Fibroblast of the conjunctiva (primary cell): ENCODE results near the gene PLA2G2E.

ENCODE experiments used
- DNase-seq: peaks from one replicate; pipeline ENCODE4 v3.0.0-alpha.2; 2010; ENCODE audit warnings: low read depth

Gene PLA2G2E, protein sequence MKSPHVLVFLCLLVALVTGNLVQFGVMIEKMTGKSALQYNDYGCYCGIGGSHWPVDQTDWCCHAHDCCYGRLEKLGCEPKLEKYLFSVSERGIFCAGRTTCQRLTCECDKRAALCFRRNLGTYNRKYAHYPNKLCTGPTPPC

DNA sequence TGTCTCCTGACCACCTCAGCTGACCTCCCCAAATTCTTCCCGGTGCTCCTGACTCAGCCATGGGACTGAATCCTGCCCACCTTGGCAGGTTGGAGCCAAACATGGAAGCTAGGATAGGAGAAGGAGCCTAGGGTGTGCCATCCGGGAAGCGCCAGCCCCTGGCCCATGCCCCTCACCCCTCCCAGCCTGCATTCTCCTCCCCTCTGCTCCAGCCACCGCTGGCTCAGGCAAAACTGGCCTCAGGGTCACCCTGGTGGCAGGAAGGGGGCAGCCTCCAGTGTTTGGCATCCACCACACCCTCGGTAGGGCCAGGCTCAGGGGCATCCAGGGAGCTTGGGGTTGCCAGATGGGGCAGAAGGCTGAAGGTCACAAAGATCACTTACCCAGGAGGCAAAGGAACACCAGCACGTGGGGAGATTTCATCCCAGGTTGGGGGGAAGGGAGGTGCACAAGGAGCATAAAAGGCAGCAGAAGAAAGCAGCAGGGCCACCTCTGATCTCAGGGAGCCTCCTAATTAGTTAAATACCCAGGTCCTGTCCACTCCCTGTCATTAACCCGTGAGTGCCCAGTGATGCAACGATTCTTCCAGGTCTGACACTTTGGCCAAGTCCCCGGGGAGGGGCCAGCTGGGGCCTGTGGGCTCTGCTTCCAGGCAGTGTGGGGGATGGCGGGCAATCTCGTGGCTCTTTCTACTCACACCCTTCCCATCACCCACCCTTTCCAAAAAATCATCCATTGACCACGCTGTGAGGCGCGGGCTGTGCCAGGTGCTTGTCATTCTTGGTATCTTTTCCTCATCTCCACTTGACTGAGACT, at the start of gene PLA2G2E:
TSS of gene PLA2G2E (minus strand) at position 481 of the 816 bp plus-strand sequence. CDS start at position 423, 58 bp downstream.
- DNase-seq = no peak

DNA sequence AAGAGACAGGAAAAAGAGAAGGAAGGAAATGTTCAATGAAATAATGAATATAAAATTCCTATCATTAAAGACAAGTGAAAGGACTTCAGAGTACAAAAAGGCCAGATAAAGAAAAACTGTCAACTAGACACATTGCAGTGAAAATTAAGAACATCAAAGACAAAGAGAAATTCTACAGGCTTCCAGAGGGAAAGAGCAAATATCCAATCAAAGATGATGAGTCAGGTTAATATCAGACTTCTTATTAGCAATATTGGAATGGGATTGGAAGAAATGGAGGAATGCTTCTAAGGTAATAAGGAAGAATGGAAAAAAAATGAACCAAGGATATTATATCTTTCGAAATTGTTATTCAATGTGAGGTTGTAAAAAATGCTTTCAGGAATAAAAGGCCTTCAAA, 48.2 kb upstream of the PLA2G2E start:
- no peak for DNase-seq

DNA sequence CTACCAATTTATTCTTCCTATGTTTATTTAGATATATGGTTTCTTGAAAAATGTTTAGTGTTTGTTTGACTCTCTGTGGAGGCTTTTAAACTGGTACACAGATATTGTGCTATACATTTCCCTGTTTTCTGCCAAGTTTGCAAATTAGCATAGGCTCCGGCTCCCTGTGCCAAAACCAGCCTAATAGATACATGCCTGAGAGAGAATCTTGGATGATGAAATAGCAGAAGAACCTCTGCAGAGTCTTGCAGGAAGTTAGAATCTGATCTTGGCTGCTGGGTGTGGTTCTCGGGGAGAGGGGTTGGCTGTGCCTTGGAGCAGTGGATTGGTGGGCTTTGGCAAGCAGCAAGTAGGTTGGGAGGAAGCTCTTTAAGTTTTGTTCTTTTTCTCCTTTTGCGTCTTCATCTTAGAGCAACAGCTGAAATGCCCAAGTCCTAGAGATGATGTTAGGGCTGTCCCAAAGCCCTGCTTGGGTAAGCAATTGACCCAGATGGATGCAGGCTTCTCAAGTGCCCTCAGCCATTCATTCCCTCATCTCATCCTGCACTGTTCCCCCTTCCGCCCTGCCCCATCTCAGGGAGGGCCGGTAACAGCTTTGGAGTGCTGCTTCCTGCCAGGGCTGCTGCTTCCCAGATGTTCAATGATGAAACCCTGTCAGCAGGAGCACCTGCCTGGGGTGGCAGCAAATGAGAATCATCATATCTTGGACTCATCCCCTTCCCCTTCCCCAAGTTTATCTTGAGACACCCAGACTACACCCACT, 46.7 kb upstream of the PLA2G2E start:
- peak; percentile 6 for DNase-seq

DNA sequence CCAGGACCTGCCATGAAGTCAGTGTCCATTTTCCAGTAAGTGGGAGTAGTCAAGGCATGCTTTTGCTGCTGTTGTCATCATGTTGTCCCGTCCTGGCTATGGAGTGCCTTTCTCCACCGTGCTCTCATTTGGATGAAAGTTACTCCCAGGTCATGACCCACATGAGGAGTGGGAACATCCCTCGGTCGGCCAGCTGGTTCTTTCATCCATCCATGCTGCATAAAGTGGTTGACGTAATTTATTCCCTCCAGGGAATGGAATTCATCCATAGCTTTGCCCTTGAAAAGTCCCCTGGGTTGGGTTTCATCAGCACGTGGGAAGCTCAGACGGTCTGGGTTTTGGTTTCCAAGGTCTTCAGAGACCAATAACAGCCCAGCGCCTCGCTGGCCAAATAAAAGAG, 44.4 kb upstream of the PLA2G2E start:
- no peak for DNase-seq

DNA sequence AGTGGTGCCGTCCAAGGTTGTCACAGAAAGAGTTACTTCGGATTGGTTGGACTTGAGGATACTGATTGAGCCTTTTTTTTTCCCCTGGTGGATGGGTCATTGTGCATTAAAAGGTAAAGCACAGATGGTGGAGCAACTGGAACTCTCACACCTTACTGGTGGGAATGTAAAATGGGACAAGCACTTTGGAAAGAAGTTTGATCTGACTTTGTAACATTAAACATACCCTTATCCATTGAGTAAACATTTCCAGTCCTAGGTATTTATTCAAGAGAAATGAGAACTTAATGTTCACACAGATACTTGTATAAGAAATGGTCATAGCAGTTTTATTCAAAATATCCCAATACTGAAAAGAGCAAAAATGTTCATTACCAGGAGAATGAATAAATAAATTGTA, 41.1 kb upstream of the PLA2G2E start:
- no peak for DNase-seq

DNA sequence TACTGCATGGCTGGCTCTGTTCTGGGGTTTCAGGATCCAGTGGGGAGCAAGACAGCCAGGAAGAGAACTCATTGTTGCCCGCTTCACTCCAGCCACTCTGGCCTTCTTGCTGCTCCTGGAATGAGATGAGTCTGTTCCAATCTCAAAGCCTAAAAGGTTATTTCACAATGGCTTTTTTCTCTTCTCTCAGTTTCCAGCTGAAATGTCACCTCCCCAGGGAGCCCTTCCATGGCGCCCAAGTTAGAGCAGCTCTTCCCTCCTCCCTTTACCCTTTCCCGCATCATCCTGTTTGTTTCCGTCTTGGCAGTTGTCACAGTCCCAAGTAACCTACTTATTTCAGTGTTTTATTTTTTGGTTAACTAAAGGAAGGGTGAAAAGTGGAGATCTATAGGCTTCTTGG, 40.2 kb upstream of the PLA2G2E start:
- no peak for DNase-seq

DNA sequence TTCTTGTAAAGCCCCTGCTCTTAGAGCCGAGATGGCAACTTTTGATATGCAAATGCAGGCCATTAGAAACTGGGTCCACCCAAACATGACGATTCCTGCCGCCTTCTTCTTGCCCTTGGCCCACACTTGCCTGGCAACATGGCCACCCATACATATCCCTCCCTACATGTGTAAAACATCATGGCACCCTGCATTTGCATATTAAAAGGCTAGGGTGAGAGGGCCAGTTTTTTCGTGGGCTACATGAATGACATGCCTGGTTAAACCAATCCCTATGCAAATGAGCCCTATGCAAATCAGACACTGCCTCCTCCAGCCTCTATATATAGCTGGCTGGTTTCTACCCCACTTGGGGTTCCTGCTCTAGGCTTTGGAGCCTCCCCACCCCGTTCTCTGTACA, 37.2 kb upstream of the PLA2G2E start:
- DNase-seq = no peak

DNA sequence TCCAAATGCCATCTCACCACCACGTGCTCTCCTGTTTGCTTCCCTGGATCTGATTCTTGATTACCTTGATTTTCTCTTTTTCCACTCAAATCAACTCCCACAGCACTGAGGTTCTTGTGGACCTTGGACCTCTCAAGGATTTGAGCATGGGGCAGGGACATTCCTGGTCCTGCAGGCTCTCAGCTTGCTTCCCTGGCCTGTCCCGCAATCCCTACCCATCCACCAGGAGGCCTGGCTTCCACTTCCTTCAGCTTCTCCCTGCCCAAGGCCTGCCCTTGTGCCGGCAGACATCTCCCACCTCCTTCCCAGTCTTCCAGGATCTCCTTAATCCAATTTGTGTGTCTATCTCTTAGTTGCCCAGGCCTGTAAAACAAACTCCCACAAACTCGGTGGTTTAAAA, 34.4 kb upstream of the PLA2G2E start:
- DNase-seq = no peak

DNA sequence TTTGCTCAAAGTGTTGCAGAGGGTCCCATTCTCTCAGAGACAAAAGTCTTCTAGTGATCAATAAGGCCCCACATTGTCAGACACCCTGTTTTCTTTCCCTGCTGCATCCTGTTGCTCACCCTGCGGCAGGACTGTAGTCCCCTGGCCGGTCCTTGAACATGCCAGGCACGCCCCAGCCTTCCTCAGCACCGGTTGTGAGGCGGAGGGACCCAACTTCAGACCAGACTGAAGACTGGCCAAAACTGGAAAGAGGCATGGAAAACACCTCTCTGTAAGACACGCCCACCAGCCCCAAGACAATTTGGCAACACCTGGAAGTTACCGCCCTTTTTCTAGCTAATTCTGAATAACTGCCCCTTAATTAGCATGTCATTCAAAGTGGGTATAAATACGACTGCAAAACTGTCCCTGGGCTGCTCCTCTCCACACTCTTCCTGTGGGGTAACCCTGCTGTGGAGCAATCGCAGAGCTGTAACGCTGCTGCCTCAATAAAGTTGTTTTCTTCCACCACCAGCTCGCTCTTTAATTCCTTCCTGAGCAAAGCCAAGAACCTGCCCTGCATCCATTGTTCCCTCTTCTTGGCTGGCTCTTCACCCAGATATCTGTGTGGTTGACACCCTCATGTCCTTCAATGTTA, 32.2 kb upstream of the PLA2G2E start:
- DNase-seq = no peak

DNA sequence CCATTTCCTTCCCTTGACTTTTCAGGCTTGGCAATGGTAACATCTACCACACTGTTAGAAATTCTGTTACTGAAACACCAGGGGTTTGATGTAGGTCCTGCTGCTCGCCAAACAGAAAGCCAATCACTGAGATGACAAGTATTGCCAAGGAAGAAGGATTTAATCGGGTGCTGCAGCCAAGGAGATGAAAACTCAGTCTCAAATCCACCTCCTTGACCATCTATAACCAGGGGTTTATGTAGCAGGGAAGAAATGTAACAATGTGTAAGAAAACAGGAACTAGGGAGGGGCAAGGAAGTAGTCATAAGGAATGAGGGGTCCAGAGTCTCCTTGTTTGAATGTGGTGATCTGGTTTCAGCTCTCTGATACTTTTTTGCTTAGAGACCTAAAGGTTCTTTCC, 30.6 kb upstream of the PLA2G2E start:
- no peak for DNase-seq

DNA sequence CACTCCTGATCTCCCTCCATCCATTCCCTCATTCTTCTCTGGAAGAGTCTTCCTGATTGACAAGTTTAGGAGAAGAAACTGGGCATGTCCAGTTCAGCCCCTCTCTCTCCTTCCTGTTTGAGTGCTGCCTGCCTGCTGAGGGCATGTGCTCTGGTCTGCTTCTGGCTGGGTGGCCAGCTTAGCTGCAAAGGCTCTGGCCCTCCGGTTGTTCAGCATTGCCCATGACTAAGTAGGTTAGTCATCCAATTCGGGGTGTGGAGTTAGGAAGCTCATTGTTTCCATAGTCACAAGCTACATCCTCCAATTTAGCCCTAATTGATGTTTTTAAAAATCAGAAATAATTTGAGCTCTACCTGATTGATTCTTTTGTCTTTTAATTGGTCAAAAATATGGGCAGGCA, 25.6 kb upstream of the PLA2G2E start:
- DNase-seq = peak; percentile 24

DNA sequence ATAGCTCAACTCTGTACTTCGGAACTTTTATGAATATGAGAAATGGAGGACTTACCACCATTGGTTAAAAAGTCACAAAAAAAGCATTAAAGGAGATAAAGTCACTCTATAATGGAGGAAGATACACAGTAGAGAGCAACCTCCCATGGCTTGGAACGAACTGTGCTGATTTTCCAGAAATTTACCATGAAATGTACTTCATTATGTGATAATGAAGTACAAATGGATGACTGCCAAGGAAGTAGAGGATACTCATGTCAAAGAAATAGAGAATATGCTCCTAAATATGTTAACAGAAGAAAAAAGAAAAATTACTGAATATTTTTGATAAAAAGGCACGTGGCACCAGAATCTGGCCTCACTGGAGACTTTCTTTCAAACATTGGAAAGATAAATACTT, 23.6 kb upstream of the PLA2G2E start:
- DNase-seq = no peak

DNA sequence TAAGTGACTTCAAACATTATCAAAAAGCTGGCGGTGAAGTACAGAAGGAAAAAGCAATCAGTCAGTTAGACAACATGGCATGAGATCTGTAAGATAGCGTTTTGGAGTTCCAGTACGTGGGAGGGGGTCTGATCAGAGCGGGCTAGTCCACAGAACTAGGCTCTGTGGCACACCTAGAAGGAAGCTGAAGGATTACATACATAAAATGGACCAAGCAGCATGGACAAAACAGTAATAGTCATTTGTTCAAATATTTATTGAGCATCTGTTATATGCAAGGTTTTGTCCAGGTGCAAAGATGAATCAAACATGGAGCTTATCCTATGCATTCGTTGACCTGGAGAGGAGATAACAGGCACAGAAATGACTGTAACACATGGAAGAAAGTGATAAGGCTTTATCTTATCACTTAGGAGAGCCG, 22.9 kb upstream of the PLA2G2E start:
- no peak for DNase-seq

DNA sequence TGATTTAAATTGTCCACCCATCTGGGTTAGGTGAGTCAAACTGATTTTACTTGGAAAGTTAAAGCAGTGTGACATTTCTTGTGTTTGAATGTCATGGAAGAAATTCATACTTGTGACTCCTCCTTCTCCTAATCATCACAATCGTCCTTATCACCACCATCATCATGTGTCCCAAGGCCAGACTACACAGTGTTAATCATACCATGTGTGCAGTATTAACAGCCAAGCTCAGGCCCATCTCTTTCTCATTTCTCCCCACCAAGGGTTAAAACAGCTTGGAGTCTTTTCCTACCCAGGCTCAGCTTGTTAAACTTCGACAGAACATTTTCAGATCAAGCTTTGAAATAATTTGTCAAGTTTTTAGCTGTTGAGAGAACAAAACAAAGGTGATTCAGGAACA, 22.5 kb upstream of the PLA2G2E start:
- no peak for DNase-seq

DNA sequence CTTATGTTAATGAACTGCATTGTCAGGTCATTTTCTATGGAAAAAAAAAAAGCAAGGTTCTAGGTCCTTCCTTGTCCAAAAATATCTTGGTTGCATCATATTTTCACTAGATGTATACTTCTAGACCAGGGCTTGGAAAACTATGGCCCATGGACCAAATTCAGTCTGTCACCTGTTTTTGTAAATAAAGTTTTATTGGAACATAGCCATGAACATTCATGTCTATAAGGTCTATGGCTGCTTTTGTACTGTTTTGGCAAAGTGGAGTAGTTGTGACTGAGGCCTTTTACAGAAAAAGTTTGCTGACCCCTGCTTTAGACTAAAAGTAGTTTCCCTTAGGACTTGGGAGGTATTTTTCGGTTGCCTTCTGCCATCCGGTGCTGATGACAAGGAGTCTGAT, 19.2 kb upstream of the PLA2G2E start:
- no peak for DNase-seq

DNA sequence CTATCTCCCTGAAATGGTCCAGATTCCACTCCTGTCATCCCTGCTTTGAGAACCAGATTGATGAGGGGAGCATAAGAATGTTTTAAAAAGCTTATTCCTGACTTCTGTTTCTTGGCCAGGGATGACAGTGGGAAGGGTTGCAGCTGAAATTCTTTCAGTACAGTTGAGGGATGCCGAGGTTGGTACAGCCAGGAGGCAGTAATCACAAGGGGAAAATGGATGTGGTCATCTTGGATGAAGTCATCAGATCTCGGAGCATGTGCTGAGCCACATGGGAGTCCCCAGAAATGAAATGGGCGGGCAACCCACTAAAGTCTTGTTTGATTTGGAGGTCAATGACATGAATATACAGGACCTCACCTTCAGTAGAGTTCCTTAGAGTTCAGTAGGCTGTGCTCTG, 18.7 kb upstream of the PLA2G2E start:
- DNase-seq = no peak

DNA sequence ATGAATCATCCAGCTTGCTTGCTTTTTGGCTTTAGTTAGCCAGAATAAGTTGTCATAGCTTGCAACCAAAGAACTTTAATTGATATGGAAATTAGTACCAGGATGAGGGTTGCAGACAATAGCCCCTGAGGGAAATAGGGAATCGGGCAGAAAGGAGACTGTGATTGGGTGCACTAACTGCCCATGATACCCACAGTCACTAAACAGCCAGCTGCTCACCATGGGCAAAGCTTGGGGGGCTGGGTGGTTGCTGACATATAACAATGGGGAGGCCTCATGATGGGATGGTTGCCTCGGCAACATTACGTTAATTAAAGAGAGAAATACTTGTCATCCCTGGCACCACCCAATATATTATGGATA, 17.8 kb upstream of the PLA2G2E start:
- DNase-seq = no peak

DNA sequence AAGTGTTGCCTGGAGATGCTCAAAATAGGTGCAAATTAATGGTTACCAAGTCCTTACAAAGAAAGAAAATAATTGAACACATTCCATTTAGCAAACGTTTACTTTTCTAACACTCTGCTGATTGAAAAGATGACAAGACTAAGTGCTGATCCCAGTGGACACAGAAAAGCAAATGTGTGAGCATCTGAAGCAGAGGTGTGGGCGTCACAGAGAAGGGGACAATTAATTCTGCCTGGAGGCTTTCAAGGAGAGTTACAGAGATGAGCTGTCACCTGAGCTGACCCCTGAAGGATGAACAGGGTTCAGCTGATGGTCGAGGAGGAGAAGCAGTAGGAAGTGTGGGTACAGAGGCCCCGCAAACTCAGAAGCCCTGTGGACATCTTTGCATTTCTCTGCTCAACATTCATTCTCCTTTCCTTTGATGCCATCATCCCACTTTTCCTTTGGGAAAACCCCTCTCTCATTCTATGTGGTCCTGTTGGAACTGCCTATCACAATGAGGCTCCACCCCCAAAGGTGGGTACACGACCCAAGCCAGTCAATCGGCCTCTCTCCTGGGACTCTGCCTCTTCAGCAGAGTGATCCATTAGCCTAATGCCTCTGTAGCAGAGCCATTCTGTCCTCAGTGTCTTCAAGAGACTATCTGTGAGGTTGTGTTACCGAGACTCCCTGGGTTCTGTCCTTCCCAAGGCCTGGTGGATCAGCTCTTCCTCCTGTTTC, 17.2 kb upstream of the PLA2G2E start:
- no peak for DNase-seq

DNA sequence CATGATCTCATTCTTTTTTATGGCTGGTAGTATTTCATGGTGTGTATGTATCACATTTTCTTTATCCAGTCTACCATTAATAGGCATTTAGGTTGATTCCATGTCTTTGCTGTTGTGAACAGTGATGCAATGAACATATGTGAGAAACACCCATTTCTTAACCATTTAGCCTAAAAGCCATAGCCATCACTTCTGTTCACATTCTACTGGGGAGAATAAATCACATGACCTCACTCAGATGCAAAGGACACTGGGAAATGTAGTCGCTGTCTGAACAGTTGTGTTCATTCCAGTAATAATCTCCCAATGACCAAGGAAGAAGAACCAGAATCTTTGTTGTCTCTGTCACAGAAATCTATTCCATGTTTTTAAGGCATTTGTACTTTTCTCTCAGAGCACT, 15.1 kb upstream of the PLA2G2E start:
- no peak for DNase-seq

DNA sequence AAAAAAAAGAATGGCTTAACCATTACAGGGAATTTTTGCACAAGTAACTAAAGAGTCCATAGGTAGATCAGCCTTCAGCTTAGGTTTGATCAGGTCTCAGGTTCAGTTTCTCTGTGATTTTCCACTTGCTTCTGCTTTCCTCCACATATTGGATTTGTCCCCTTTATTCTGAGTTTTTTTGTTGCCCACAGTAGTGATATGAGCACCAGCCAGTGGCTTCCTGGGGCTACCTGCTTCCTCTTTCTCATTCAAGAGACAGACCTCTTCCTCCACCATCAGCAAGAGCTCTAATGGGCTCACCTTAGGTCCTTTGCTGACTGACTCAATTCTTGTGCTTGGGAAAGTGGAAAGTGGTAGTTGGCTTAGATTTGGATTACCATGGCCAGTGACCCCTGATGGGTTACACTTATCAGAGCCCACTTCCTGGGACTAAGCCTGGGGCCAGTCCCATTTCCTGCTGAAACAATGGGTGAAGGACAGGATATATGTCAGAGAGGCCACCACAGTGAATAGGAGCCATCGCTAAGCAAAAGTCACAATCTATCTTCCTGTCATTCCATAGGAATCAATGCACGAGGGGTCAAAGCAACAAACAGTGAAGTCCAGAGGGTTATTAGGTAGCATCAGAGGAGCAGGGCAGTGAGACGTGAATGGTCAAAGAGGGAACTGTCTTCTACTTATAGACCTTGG, 12.8 kb upstream of the PLA2G2E start:
- DNase-seq = no peak

DNA sequence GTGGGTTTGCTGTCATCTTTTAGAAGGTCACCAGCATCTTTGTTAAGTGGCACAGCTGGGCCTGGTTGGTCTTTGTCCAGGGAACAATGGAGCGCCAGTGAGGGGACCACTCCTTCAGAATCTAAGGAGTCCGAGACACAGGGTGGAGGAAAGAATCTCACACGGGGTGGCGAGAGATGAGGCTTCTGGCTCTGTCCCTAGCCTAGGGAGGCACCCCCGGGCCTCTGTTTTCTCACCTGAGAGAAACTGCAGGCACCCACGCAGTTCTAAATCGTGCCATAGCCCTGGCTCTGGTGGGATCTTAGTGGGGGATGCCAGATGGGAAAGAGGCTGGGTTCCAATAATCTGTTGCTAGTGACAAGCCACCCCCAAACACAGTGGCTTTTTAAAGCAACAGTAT, 10.9 kb upstream of the PLA2G2E start:
- DNase-seq = no peak

DNA sequence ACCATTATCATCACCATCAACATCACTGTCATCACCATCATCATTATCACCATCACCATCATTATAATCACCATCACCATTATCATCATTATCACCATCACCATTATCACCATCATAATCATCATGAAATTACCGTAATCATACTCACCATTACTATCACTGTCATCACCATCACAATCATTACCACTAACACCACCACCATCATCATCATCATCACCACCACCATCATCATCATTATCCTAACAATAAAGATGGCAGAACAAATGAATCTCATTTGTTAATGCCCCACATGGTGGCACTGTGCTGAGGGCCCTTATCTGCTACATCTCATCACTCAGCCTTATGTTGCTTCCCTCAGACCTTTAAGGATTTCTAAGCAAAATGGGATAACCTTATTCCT, 9.4 kb upstream of the PLA2G2E start:
- DNase-seq = no peak
